Kidney (tissue), 14 donors: ENCODE data around the gene LUC7L. TPM values are rescaled to one million over a fixed set of nuclear protein-coding genes. Genes with fewer than 3 reads are reported as not detected.
A peak's percentile ranks its signal among the peaks of the same experiment; 100 is the strongest.
"Not testable (repeated sequence)": the region's sequence is repeated elsewhere in the genome, so short reads cannot be mapped to it uniquely, and the experiment has no call there.

ENCODE experiments used
- DNase-seq, 5 donors: peaks; one replicate each; pipeline ENCODE4 v3.0.0-alpha.2; 2013 to 2020
- FAIRE-seq: peaks from 2 replicates; lab custom pipeline; 2012; peaks lifted over from hg19 to GRCh38; lab: Jason Lieb, UNC
- H3K27ac ChIP-seq, 2 donors: one replicate each; pipeline ENCODE4 v1.7.0; 2013; ENCODE audit warnings: low read depth in 2 of 2, low read length in 2 of 2, inconsistent platforms in 1 of 2
- H3K27me3 ChIP-seq: one replicate; pipeline ENCODE4 v1.7.1; 2013; ENCODE audit warnings: low read length, inconsistent platforms; ENCODE audit not compliant: control insufficient read depth, insufficient read depth
- H3K36me3 ChIP-seq, 3 donors: one replicate each; pipeline versions ENCODE4 v1.7.0 to v1.7.1; 2013; ENCODE audit warnings: low read length in 3 of 3, control low read depth in 1 of 3, inconsistent platforms in 1 of 3; ENCODE audit not compliant: insufficient read depth in 3 of 3, control insufficient read depth in 2 of 3
- H3K4me1 ChIP-seq, 3 donors: one replicate each; pipeline versions ENCODE4 v1.7.0 to v1.7.1; 2013; ENCODE audit warnings: low read length in 3 of 3, inconsistent platforms in 1 of 3, low read depth in 1 of 3; ENCODE audit not compliant: control insufficient read depth in 2 of 3, insufficient read depth in 2 of 3
- H3K4me3 ChIP-seq, 3 donors: one replicate each; pipeline versions ENCODE4 v1.7.0 to v1.8.1; 2013; ENCODE audit warnings: low read length in 3 of 3, control low read depth in 1 of 3, inconsistent platforms in 1 of 3
- H3K9ac ChIP-seq, 3 donors: one replicate each; pipeline versions ENCODE4 v1.7.0 to v1.7.1; 2013; ENCODE audit warnings: low read length in 3 of 3, control low read depth in 1 of 3, inconsistent platforms in 1 of 3
- H3K9me3 ChIP-seq, 3 donors: one replicate each; pipeline versions ENCODE4 v1.7.0 to v1.7.1; 2013; ENCODE audit warnings: low read length in 3 of 3, control low read depth in 1 of 3, inconsistent platforms in 1 of 3; ENCODE audit not compliant: control insufficient read depth in 2 of 3, insufficient read depth in 1 of 3
- intact Hi-C: fragments of 100-400 bp; cut with DNase I; formaldehyde crosslinking; loops from one replicate; pipeline ENCODE4 v1.11.1; 2022
- polyA plus RNA-seq: library from polyadenylated mRNA; stranded (reverse); fragments of 350-450 nt; fragmentation: Illumina TruSeq; extraction: RNeasy Lipid Tissue Mini Kit (QIAGEN cat#74804); gene quantifications from one replicate; pipeline ENCODE4 v1.2.3, GENCODE V29; 2014; ENCODE audit warnings: low read depth, low replicate concordance; ENCODE audit not compliant: insufficient read depth
- total RNA-seq: library from RNA; stranded (reverse); fragmentation: NEBNext Ultra II Directional; extraction: Animal tissue kit (Norgen Biotek cat#: 25700); gene quantifications from one replicate; pipeline ENCODE4 v1.2.1, GENCODE V29; 2021
- TF ChIP-seq, protein P1 (sequence below): IDR thresholded peaks from 3 replicates; pipeline ENCODE4 v1.5.1; 2012; ENCODE audit warnings: mild to moderate bottlenecking, moderate library complexity, borderline replicate concordance; ENCODE audit not compliant: insufficient read depth; ENCODE audit errors: extremely low read depth
- donor health status: control.
- donor health status: control.
- donor health status: control.
- donor health status: control.
- donor health status: control.
- donor health status: DM: yes; HTN: yes; CAD: no.
- donor health status: Normal renal cell carcinoma (clear cell type).

The LUC7L gene
- total and polyA plus RNA-seq, 2 donors from 2014 or later, result 56.3 to 72.0 TPM

GRCh38 chr16:165539-166374, 63.5 kb downstream of the LUC7L start, which contains the start of gene HBM:
Gene HBM (plus strand): TSS chr16:165978. CDS start chr16:165998, 20 bp downstream.
- TF ChIP-seq, protein P1, sequence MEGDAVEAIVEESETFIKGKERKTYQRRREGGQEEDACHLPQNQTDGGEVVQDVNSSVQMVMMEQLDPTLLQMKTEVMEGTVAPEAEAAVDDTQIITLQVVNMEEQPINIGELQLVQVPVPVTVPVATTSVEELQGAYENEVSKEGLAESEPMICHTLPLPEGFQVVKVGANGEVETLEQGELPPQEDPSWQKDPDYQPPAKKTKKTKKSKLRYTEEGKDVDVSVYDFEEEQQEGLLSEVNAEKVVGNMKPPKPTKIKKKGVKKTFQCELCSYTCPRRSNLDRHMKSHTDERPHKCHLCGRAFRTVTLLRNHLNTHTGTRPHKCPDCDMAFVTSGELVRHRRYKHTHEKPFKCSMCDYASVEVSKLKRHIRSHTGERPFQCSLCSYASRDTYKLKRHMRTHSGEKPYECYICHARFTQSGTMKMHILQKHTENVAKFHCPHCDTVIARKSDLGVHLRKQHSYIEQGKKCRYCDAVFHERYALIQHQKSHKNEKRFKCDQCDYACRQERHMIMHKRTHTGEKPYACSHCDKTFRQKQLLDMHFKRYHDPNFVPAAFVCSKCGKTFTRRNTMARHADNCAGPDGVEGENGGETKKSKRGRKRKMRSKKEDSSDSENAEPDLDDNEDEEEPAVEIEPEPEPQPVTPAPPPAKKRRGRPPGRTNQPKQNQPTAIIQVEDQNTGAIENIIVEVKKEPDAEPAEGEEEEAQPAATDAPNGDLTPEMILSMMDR, result no peak
- Histone ChIP-seq H3K4me1 (peaks cover 0 to 4% (median 0%) of the 10 kb centered on the region in 3 donors), H3K27ac (no peak within 1 kb of the TSS), H3K36me3 (no peaks in the 10 kb centered on the region), H3K9me3 (no peaks in the 10 kb centered on the region), H3K4me3 (no peak within 1 kb of the TSS), H3K27me3 (peaks cover 22% of the 10 kb centered on the region), H3K9ac (no peak within 1 kb of the TSS)
- DNase-seq (peak in 1 of 5 donors; percentile 61), FAIRE-seq (no peak)
- intact Hi-C loops, result no loop called here

GRCh38 chr16:164827-165538, 64.3 kb downstream of the LUC7L start:
- FAIRE-seq, result no peak
- intact Hi-C loops, result no loop called here

DNA sequence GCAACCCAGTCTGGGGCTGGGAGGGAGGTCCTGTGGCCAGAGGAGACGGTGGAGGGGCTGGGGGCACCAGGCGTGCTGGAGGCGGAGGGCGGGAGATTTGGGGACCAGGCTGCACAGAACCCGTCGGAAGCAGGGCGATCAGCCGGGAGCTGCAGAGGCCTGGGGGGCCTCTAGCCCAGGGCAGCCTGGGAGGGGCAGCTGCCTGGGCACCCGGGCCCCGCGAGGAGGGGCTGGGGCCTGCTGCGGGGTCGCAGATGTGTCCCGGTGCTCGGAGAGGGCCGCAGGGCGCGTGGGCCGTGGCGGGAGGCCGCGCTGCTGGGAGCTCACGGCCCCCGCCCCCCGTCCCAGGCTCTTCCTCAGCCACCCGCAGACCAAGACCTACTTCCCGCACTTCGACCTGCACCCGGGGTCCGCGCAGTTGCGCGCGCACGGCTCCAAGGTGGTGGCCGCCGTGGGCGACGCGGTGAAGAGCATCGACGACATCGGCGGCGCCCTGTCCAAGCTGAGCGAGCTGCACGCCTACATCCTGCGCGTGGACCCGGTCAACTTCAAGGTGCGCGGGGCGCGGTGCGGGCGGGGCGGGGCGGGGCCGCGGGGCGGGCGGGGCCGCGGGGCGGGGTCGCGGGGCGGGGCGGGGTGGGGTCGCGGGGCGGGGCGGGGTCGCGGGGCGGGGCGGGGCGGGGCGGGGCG, 65.0 kb downstream of the LUC7L start:
- H3K36me3 ChIP-seq, H3K9ac ChIP-seq, DNase-seq, H3K9me3 ChIP-seq, FAIRE-seq, intact Hi-C loops, H3K27ac ChIP-seq, H3K4me3 ChIP-seq, H3K4me1 ChIP-seq: not testable (repeated sequence)
- H3K27me3 ChIP-seq, result peaks cover 19% of the 10 kb centered on the region

More at GRCh38 chr16:164827-165538, 64.3 kb downstream of the LUC7L start:
- Histone ChIP-seq H3K27me3 (peaks cover 19% of the 10 kb centered on the region), H3K36me3 (no peaks in the 10 kb centered on the region), H3K4me3 (no peak overlapping the region), H3K27ac (no peak overlapping the region), H3K9ac (no peak overlapping the region), H3K9me3 (no peaks in the 10 kb centered on the region), H3K4me1 (peaks cover 0 to 4% (median 0%) of the 10 kb centered on the region in 3 donors)
- peak in 1 of 5 donors; percentile 61 for DNase-seq
- TF ChIP-seq, protein P1, result no peak

GRCh38 chr16:163696-164095, 65.6 kb downstream of the LUC7L start:
- peaks cover 19% of the 10 kb centered on the region for H3K27me3 ChIP-seq
- H3K9ac ChIP-seq, H3K36me3 ChIP-seq, H3K27ac ChIP-seq, DNase-seq, FAIRE-seq, H3K4me3 ChIP-seq, intact Hi-C loops, H3K4me1 ChIP-seq, H3K9me3 ChIP-seq: not testable (repeated sequence)

GRCh38 chr16:163139-163538, 66.1 kb downstream of the LUC7L start:
- intact Hi-C loops, H3K27ac ChIP-seq, H3K9ac ChIP-seq, H3K4me1 ChIP-seq, H3K36me3 ChIP-seq, DNase-seq, FAIRE-seq, H3K4me3 ChIP-seq, H3K9me3 ChIP-seq: not testable (repeated sequence)
- H3K27me3 ChIP-seq, result peaks cover 19% of the 10 kb centered on the region
